Endometrial microvascular endothelial cells (primary cell): ENCODE measurements around the gene MTRFR. TPM values are rescaled to one million over a fixed set of nuclear protein-coding genes. Genes with fewer than 3 reads are reported as not detected.

Experiments used
- in situ Hi-C: cut with HindIII; loops from 2 replicates; pipeline ENCODE4 v1.10.0; 2017; ENCODE audit warnings: low sequenced_read_pairs, low pct_unique_long_range_greater_than_20kb; ENCODE audit errors: inconsistent ontology term
- total RNA-seq: library from RNA; depleted of rRNA; stranded (reverse); fragments of >200 nt; gene quantifications from one replicate; pipeline ENCODE4 v1.2.3, GENCODE V29; 2015; ENCODE audit errors: inconsistent ontology term

Gene MTRFR
- total RNA-seq, 1 donor from 2014 or later = 7.4 TPM

DNA sequence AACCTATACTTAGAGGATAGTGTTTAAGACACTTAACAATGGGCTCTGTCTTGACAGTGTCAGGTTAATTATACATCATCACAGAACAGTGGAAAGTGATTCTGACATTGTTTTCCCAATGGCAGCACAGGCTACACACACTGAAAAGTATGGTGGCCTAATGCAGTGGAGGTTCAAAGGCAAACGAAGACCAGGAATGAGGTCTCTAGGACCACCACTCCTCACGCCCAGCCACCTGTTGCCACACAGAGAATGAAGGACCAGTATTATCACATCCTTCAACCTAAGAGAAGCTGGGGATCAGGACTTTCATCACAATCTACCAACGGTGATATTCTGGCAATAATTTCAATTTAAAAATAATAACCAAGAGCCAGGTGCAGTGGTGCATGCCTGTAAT, 73.0 kb downstream of the MTRFR start:
- in situ Hi-C loops = no loop called here

Other genes with a start within 250 kb of the MTRFR start
- gene PITPNM2, start 82.3 kb upstream of the MTRFR start, total RNA-seq = 5.9 TPM
- gene MPHOSPH9, start 295 bp upstream of the MTRFR start, total RNA-seq = 49.4 TPM
- 347 TPM for gene CDK2AP1, start 38.4 kb downstream of the MTRFR start, total RNA-seq
- 22.2 TPM for gene SBNO1, start 131.4 kb downstream of the MTRFR start, total RNA-seq
- gene KMT5A, start 150.7 kb downstream of the MTRFR start, total RNA-seq = 36.3 TPM
- 3.4 TPM for gene RILPL2, start 203.2 kb downstream of the MTRFR start, total RNA-seq
- gene SNRNP35, start 224.7 kb downstream of the MTRFR start, total RNA-seq = 10.2 TPM